ENCODE measurements around the gene BSN. TPM values are rescaled to one million over a fixed set of nuclear protein-coding genes. Genes with fewer than 3 reads are reported as not detected.

Gene BSN
- total RNA-seq, 4 donors from 2014 or later, result 0.11 to 0.19 (median 0.16) TPM

DNA sequence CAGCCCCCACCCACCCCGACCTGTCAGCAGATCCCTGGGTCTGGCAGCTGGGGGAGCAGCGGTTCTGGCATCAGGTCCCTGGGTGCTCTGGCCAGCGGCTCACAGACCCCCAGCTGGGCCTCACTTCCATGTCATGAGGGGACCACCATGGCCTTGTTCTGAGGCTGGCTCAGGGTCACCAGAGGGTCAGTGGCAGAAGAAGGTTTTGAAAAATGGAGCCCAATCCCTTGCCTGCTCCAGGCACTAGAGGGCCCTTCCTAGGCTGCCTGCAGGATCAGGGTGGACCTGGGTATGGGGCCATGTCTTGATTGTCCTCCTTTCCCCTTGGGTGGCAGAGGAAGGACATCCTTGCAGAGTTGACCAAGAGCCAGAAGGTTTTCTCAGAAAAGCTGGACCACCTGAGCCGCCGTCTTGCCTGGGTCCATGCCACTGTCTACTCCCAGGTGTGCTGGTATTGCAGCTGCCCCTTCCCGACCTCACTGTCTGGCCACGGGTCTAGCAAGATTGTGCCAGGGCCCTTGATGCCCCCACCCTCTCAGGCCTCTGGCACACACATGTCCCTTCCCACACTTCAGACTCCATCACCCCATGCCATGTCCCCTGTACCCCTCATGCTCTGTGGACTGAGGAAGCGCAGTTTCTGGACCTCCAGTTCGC is 152.3 kb downstream of the BSN start:
- Histone ChIP-seq H3K27ac (no peak overlapping the region), H3K9me3 (no peaks in the 10 kb centered on the region), H3K27me3 (no peaks in the 10 kb centered on the region), H3K4me1 (peaks cover 0 to 5% (median 0%) of the 10 kb centered on the region in 3 donors), H3K4me3 (no peak overlapping the region), H3K36me3 (peaks cover 10 to 68% (median 12%) of the 10 kb centered on the region in 3 donors)
- no peak for DNase-seq
- intact Hi-C loops (cut with DNase I), result loop anchor here (10.0 kb wide), 1 partner anchor 138 kb away; no protein-coding TSS in a partner anchor
- WGBS, 2 donors, result 89 to 100% methylated on average over 2 to 5 of the region's 9 CpGs
- no peak for TF ChIP-seq POLR2A (IDR thresholded peaks at IDR 0.05)
- TF ChIP-seq, protein P1, sequence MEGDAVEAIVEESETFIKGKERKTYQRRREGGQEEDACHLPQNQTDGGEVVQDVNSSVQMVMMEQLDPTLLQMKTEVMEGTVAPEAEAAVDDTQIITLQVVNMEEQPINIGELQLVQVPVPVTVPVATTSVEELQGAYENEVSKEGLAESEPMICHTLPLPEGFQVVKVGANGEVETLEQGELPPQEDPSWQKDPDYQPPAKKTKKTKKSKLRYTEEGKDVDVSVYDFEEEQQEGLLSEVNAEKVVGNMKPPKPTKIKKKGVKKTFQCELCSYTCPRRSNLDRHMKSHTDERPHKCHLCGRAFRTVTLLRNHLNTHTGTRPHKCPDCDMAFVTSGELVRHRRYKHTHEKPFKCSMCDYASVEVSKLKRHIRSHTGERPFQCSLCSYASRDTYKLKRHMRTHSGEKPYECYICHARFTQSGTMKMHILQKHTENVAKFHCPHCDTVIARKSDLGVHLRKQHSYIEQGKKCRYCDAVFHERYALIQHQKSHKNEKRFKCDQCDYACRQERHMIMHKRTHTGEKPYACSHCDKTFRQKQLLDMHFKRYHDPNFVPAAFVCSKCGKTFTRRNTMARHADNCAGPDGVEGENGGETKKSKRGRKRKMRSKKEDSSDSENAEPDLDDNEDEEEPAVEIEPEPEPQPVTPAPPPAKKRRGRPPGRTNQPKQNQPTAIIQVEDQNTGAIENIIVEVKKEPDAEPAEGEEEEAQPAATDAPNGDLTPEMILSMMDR (IDR thresholded peaks at IDR 0.05), result no peak

DNA sequence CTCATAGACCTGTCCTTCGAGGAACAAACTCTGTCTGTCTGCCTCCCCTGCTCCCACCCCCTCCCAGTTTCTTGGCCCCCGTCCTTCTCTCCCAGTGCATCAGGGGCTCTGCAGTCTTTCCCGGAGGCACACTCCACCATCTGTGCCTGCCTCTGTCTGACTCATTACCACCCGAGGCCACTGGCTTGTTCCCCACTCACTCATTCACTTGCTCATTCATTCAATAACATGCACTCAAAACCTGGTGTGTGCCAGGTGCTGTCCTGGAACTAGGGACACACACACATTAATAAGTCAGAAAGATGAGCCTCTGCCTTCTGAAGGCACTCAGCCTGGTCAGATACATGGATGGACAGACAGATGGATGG is 152.8 kb downstream of the BSN start:
- DNase-seq, result no peak
- Histone ChIP-seq H3K9me3 (no peaks in the 10 kb centered on the region), H3K27ac (no peak overlapping the region), H3K27me3 (no peaks in the 10 kb centered on the region), H3K36me3 (peaks cover 10 to 66% (median 12%) of the 10 kb centered on the region in 3 donors), H3K4me3 (no peak overlapping the region), H3K4me1 (peaks cover 0 to 5% (median 0%) of the 10 kb centered on the region in 3 donors)
- WGBS, 2 donors, result 39 to 67% methylated on average over 4 of the region's 4 CpGs
- TF ChIP-seq, protein P1 (IDR thresholded peaks at IDR 0.05), result no peak
- no peak for TF ChIP-seq POLR2A (IDR thresholded peaks at IDR 0.05)
- intact Hi-C loops (cut with DNase I), result loop anchor here (10.0 kb wide), 1 partner anchor 138 kb away; no protein-coding TSS in a partner anchor

DNA sequence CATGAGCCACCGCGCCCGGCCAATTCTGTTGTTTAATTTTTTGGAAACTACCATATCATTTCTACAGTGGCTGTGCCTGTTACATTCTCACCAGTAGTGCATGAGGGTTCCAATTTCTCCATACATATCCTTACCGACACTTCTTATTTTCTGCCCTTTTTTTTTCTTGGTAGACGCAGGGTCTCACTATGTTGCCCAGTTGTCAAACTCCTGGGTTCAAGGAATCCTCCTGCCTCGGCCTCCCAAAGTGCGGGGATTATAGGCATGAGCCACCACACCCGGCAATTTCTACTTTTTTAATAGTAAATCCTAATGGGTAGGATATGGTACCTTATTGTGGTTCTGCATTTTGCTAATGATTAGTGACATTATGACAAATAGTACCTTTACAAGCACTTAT is 155.6 kb downstream of the BSN start:
- no peak for DNase-seq
- no peaks in the 10 kb centered on the region for H3K9me3 ChIP-seq
- H3K27ac ChIP-seq, result no peak overlapping the region
- no peak for TF ChIP-seq POLR2A (IDR thresholded peaks at IDR 0.05)
- TF ChIP-seq, protein P1 (IDR thresholded peaks at IDR 0.05), result no peak
- H3K36me3 ChIP-seq, result peaks cover 5 to 62% (median 8%) of the 10 kb centered on the region in 3 donors
- H3K27me3 ChIP-seq, result no peaks in the 10 kb centered on the region
- no peak overlapping the region for H3K4me3 ChIP-seq
- 93 to 94% methylated on average over 8 of the region's 8 CpGs for WGBS, 2 donors
- intact Hi-C loops (cut with DNase I), result loop anchor here (10.0 kb wide), 1 partner anchor 135 kb away; no protein-coding TSS in a partner anchor
- no peaks in the 10 kb centered on the region for H3K4me1 ChIP-seq

DNA sequence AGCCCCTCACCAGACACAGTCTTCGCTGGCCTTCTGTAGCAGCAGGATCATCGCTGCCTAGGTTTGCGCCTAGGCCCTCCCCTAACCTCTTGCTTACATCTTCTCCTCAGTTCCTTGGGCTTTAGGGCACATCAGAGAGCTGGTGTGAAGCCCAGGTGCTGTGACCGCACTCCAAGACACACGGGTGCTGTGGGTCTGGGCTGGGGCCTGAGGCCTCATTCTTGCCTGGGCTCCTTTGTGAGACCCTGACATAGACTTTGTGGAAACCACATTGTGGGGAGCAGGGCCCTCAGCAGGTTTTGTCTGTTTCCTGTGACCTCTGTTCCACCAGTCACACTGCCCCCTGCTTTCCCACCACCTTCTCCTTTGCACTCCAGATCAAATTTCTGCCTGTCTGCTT is 157.2 kb downstream of the BSN start:
- no peak for DNase-seq
- Histone ChIP-seq H3K4me3 (no peak overlapping the region), H3K27ac (no peak overlapping the region), H3K4me1 (no peaks in the 10 kb centered on the region), H3K9me3 (no peaks in the 10 kb centered on the region), H3K27me3 (no peaks in the 10 kb centered on the region), H3K36me3 (peaks cover 0 to 62% (median 2%) of the 10 kb centered on the region in 3 donors)
- intact Hi-C loops (cut with DNase I), result no loop called here
- TF ChIP-seq, protein P1 (IDR thresholded peaks at IDR 0.05), result no peak
- no peak for TF ChIP-seq POLR2A (IDR thresholded peaks at IDR 0.05)
- 75 to 95% methylated on average over 5 of the region's 5 CpGs for WGBS, 2 donors

DNA sequence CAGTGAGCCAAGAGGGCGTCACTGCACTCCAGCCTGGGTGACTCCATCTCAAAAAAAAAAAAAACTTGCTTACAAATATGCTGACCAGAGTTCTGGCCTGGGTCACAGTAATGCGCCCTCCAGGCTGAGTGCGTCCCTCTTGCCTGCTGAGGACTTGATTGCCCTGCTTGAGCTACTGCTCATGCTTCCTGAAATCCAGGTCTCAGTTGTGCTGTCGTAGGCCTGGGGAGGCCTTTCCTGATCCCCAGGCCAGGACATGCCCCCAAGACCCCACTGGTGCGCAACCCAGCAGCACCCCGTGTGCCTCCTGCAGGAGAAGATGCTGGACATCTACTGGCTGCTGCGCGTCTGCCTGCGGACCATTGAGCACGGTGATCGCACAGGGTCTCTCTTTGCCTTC is 157.9 kb downstream of the BSN start:
- TF ChIP-seq, protein P1 (IDR thresholded peaks at IDR 0.05), result no peak
- TF ChIP-seq POLR2A (IDR thresholded peaks at IDR 0.05), result no peak
- peaks cover 0 to 62% (median 8%) of the 10 kb centered on the region in 3 donors for H3K36me3 ChIP-seq
- intact Hi-C loops (cut with DNase I), result no loop called here
- no peaks in the 10 kb centered on the region for H3K27me3 ChIP-seq
- no peak overlapping the region for H3K4me3 ChIP-seq
- no peaks in the 10 kb centered on the region for H3K4me1 ChIP-seq
- H3K27ac ChIP-seq, result no peak overlapping the region
- H3K9me3 ChIP-seq, result no peaks in the 10 kb centered on the region
- 93 to 98% methylated on average over 3 to 6 of the region's 11 CpGs for WGBS, 2 donors
- DNase-seq, result no peak
